Ishikawa (cell line): Measurements from ENCODE around the gene CCDC172.

Experiments used
- CEBPB ChIP-seq: IDR thresholded peaks from 2 replicates; pipeline ENCODE4 v1.6.1; 2012
- CREB1 ChIP-seq: IDR thresholded peaks from 2 replicates; pipeline ENCODE4 v1.6.1; 2012; ENCODE audit warnings: low read depth
- EGR1 ChIP-seq: IDR thresholded peaks from 2 replicates; pipeline ENCODE4 v1.6.1; 2012
- EP300 ChIP-seq: IDR thresholded peaks from 2 replicates; pipeline ENCODE4 v1.6.1; 2012; ENCODE audit warnings: borderline replicate concordance
- FOXM1 ChIP-seq: IDR thresholded peaks from 2 replicates; pipeline ENCODE4 v1.6.1; 2012; ENCODE audit warnings: low read depth, borderline replicate concordance
- NFIC ChIP-seq: IDR thresholded peaks from 2 replicates; pipeline ENCODE4 v1.6.1; 2012
- RAD21 ChIP-seq: IDR thresholded peaks from 2 replicates; pipeline ENCODE4 v1.6.1; 2012; ENCODE audit warnings: low read depth
- TAF1 ChIP-seq: IDR thresholded peaks from 2 replicates; pipeline ENCODE4 v1.6.1; 2012; ENCODE audit warnings: low read depth, mild to moderate bottlenecking
- TCF12 ChIP-seq: IDR thresholded peaks from 2 replicates; pipeline ENCODE4 v1.6.1; 2012; ENCODE audit warnings: low read depth
- TEAD4 ChIP-seq: IDR thresholded peaks from 2 replicates; pipeline ENCODE4 v1.6.1; 2012
- YY1 ChIP-seq: IDR thresholded peaks from 2 replicates; pipeline ENCODE4 v1.6.1; 2012; ENCODE audit warnings: low read depth
- ZBTB7A ChIP-seq: IDR thresholded peaks from 2 replicates; pipeline ENCODE4 v1.6.1; 2012; ENCODE audit warnings: low read depth
- TF ChIP-seq, protein P1 (sequence below): IDR thresholded peaks from 2 replicates; pipeline ENCODE4 v1.6.1; 2012
- TF ChIP-seq, protein P2 (sequence below): IDR thresholded peaks from 2 replicates; pipeline ENCODE4 v1.6.1; 2012
- TF ChIP-seq, protein P3 (sequence below): IDR thresholded peaks from 2 replicates; pipeline ENCODE4 v1.6.1; 2012; ENCODE audit warnings: low read depth, mild to moderate bottlenecking

The CCDC172 gene

DNA sequence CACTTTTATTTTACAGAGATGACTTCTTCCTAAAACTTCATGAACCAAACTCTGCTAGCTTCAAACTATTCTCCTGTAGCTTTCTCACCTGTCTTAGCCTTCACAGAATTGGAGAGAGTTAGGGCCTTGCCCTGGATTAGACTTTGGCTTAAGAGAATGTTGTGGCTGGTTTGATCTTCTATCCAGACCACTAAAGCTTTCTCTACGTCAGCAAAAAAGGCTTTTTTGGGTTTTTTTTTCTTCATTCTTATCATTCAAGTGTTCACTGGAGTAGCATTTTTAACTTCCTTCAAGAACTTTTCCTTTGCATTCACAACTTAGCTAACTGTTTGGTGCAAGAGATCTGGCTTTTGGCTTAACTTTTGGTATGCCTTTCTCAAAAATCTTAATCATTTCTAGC lies 19.3 kb upstream of the CCDC172 start:
- no peak for TF ChIP-seq CEBPB
- TF ChIP-seq RAD21: no peak
- TF ChIP-seq TAF1: no peak
- no peak for TF ChIP-seq NFIC
- no peak for TF ChIP-seq CREB1
- no peak for TF ChIP-seq TEAD4
- TF ChIP-seq TCF12: no peak
- TF ChIP-seq EGR1: no peak
- no peak for TF ChIP-seq EP300
- TF ChIP-seq, protein P1, sequence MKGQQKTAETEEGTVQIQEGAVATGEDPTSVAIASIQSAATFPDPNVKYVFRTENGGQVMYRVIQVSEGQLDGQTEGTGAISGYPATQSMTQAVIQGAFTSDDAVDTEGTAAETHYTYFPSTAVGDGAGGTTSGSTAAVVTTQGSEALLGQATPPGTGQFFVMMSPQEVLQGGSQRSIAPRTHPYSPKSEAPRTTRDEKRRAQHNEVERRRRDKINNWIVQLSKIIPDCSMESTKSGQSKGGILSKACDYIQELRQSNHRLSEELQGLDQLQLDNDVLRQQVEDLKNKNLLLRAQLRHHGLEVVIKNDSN: no peak
- no peak for TF ChIP-seq FOXM1
- no peak for TF ChIP-seq ZBTB7A
- TF ChIP-seq, protein P2, sequence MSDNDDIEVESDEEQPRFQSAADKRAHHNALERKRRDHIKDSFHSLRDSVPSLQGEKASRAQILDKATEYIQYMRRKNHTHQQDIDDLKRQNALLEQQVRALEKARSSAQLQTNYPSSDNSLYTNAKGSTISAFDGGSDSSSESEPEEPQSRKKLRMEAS: no peak
- TF ChIP-seq, protein P3, sequence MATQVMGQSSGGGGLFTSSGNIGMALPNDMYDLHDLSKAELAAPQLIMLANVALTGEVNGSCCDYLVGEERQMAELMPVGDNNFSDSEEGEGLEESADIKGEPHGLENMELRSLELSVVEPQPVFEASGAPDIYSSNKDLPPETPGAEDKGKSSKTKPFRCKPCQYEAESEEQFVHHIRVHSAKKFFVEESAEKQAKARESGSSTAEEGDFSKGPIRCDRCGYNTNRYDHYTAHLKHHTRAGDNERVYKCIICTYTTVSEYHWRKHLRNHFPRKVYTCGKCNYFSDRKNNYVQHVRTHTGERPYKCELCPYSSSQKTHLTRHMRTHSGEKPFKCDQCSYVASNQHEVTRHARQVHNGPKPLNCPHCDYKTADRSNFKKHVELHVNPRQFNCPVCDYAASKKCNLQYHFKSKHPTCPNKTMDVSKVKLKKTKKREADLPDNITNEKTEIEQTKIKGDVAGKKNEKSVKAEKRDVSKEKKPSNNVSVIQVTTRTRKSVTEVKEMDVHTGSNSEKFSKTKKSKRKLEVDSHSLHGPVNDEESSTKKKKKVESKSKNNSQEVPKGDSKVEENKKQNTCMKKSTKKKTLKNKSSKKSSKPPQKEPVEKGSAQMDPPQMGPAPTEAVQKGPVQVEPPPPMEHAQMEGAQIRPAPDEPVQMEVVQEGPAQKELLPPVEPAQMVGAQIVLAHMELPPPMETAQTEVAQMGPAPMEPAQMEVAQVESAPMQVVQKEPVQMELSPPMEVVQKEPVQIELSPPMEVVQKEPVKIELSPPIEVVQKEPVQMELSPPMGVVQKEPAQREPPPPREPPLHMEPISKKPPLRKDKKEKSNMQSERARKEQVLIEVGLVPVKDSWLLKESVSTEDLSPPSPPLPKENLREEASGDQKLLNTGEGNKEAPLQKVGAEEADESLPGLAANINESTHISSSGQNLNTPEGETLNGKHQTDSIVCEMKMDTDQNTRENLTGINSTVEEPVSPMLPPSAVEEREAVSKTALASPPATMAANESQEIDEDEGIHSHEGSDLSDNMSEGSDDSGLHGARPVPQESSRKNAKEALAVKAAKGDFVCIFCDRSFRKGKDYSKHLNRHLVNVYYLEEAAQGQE: no peak
- no peak for TF ChIP-seq YY1

DNA sequence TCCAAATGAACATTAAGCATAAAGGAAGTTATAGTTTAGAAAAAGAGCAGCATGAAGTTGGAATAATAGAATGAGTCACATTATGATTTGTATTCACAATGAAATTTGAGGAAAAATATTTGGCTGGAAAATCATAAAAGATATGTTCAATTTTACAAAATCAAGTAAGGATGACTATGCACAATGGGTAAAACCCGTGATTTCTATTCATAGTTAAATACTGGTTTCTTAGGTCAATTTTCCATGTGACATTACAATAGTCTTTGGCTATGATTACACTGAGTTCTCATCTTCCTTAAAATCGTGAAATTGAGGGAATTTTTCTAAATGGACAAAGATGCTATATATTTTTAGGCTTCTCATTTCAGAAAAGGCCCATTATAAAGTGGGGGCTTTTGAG lies 17.4 kb upstream of the CCDC172 start:
- TF ChIP-seq TAF1: no peak
- TF ChIP-seq EP300: no peak
- TF ChIP-seq NFIC: no peak
- no peak for TF ChIP-seq CREB1
- TF ChIP-seq EGR1: no peak
- TF ChIP-seq ZBTB7A: no peak
- no peak for TF ChIP-seq TEAD4
- TF ChIP-seq CEBPB: no peak
- TF ChIP-seq RAD21: no peak
- TF ChIP-seq, protein P1: no peak
- TF ChIP-seq TCF12: no peak
- no peak for TF ChIP-seq YY1
- TF ChIP-seq, protein P3: no peak
- TF ChIP-seq, protein P2: no peak
- no peak for TF ChIP-seq FOXM1

DNA sequence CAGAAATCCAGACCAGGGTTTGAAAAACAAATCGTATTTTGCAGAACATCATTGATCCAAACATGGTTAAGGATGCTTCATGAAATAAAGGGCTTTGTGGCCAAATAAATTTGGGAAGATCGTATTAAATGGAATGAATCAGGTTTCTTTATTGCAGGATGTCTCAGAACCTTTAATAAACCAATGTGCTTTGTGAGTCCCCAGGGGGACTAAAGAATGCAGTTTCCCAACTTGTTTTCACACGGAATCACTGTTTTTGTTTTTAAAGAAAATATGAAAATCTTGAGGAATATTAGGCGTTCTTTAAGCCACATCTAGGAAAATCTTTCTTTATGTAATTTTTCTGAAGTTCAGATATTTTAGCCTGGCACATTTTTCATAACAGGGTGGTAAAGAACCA lies 16.8 kb upstream of the CCDC172 start:
- TF ChIP-seq EGR1 (no peak), RAD21 (no peak), YY1 (no peak), TCF12 (no peak), NFIC (no peak), EP300 (no peak), TEAD4 (no peak), TAF1 (no peak), ZBTB7A (no peak), CREB1 (no peak), CEBPB (no peak), FOXM1 (no peak)
- TF ChIP-seq, protein P2: no peak
- TF ChIP-seq, protein P3: no peak
- TF ChIP-seq, protein P1: no peak

DNA sequence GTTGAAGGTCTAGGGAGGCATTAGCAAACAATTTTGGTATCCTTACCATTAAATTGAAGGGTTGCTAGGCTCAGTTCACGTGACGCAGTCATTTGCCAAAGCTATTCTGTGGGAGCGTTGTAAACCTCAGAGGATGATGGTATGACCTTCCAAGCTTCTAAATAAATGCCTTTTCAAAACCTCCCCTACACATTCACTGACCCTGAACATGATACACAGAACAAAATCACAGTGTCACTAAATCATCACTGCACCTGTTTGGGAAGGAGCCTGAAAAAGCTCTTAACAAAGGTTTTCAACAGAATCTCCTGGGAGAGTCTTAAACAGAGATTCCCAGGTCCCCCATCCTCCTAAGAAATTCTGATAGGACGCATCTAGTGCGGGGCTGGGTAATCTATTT lies 13.2 kb upstream of the CCDC172 start:
- TF ChIP-seq NFIC: no peak
- no peak for TF ChIP-seq TAF1
- TF ChIP-seq YY1: no peak
- no peak for TF ChIP-seq CEBPB
- no peak for TF ChIP-seq ZBTB7A
- no peak for TF ChIP-seq TCF12
- TF ChIP-seq RAD21: no peak
- TF ChIP-seq, protein P2: no peak
- TF ChIP-seq FOXM1: no peak
- TF ChIP-seq TEAD4: no peak
- TF ChIP-seq, protein P1: no peak
- TF ChIP-seq EGR1: no peak
- no peak for TF ChIP-seq CREB1
- TF ChIP-seq, protein P3: no peak
- no peak for TF ChIP-seq EP300
